SK-N-SH treated with all-trans-retinoic acid at 6 μM for 48 hours (cell line): ENCODE measurements around the gene GRAPL.
"Not testable (repeated sequence)": the region's sequence is repeated elsewhere in the genome, so short reads cannot be mapped to it uniquely, and the experiment has no call there.

Experiments used
- GLIS3 ChIP-seq: fragments of 250-450 bp; sonication (Bioruptor Pico); IDR thresholded peaks from 2 replicates; pipeline ENCODE4 v1.5.0; 2020; ENCODE audit warnings: mild to moderate bottlenecking, moderate library complexity
- TCF4 ChIP-seq: fragments of 250-450 bp; sonication (Bioruptor Pico); IDR thresholded peaks from 2 replicates; pipeline ENCODE4 v1.8.0; 2021; ENCODE audit warnings: mild to moderate bottlenecking, moderate library complexity, borderline replicate concordance
- ZFP3 ChIP-seq: fragments of 250-450 bp; sonication (Bioruptor Pico); IDR thresholded peaks from 2 replicates; pipeline ENCODE4 v1.5.0; 2020; ENCODE audit warnings: mild to moderate bottlenecking, moderate library complexity
- TF ChIP-seq, protein P1 (sequence below): fragments of 250-450 bp; sonication (Bioruptor Pico); IDR thresholded peaks from 2 replicates; pipeline ENCODE4 v1.5.1; 2020; ENCODE audit warnings: low read depth, mild to moderate bottlenecking, moderate library complexity

DNA sequence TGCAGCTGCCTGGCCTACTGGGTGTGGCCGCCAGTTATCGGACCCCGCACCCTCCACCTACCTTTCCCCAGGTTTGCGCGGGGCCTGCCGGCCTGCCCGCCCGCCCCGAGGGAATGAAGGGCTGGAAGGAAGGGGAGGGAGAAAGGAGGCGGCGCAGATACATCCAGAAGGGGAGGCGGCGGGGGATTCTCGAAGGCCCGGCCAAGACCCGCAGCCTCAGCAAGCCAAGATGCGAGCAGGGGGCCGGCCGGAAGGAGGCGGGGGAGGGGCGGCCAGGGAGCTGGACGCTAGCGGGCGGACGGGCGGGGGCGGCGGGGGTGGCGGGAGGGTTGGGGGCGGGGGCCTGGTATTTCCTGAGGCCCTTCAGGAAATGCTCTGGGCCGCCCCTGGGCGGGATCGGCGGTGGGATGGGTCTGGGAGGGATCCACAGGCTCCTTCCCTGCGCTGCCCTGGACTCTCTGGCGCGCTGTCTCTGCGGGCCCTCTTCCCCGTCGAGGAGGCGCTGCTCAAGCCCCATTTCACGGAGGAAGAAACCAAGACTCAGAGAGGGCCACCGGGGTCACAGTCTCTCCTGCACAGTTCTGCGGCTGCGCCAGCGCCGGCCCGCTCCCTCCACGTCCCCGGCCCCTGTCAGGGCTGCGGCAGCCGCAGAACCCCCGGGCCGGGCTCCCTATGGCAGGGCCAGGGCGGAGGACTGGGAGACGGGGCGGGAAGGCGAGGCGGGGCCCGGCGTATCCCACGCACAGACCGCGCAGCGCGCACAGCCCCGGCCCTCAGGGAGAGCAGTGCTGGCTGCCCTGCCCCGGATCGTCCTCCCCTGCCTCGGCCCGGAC lies 35.2 kb downstream of the GRAPL start:
- TF ChIP-seq GLIS3, TCF4, ZFP3 (CRISPR knock-in tag): not testable (repeated sequence)
- TF ChIP-seq, protein P1, sequence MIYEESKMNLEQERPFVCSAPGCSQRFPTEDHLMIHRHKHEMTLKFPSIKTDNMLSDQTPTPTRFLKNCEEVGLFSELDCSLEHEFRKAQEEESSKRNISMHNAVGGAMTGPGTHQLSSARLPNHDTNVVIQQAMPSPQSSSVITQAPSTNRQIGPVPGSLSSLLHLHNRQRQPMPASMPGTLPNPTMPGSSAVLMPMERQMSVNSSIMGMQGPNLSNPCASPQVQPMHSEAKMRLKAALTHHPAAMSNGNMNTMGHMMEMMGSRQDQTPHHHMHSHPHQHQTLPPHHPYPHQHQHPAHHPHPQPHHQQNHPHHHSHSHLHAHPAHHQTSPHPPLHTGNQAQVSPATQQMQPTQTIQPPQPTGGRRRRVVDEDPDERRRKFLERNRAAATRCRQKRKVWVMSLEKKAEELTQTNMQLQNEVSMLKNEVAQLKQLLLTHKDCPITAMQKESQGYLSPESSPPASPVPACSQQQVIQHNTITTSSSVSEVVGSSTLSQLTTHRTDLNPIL = not testable (repeated sequence)
